Activated T-helper 1 cell treated with anti-CD3 and anti-CD28 coated beads, Interleukin-12 subunit alpha, Interleukin-12 subunit beta, Interleukin-2, Interleukin-4 antibody, amounts not matched to agents 30 ng/mL and 10 ng/mL and 1 ng/mL, durations not matched to agents 14 hours and 24 hours and 36 hours (primary cell): ENCODE measurements around the gene PHF24. TPM values are rescaled to one million over a fixed set of nuclear protein-coding genes. Genes with fewer than 3 reads are reported as not detected.

Source experiments
- DNase-seq: peaks from one replicate; pipeline ENCODE4 v3.0.0; 2021; ENCODE audit warnings: low spot score
- H3K27ac Mint-ChIP-seq: one replicate; pipeline ENCODE4 v1.8.0; 2021; ENCODE audit warnings: mild to moderate bottlenecking, mixed read lengths
- H3K27me3 Mint-ChIP-seq: one replicate; pipeline ENCODE4 v1.8.0; 2022; ENCODE audit warnings: mild to moderate bottlenecking, moderate library complexity, mixed read lengths; ENCODE audit not compliant: insufficient read depth
- H3K36me3 Mint-ChIP-seq: one replicate; pipeline ENCODE4 v1.8.0; 2021; ENCODE audit warnings: low read depth, mixed read lengths
- H3K4me1 Mint-ChIP-seq: one replicate; pipeline ENCODE4 v1.8.0; 2021; ENCODE audit warnings: low read depth, mixed read lengths
- H3K4me3 Mint-ChIP-seq: one replicate; pipeline ENCODE4 v1.8.0; 2021; ENCODE audit warnings: mild to moderate bottlenecking, moderate library complexity, mixed read lengths
- H3K9me3 Mint-ChIP-seq: one replicate; pipeline ENCODE4 v1.8.0; 2021; ENCODE audit warnings: mixed read lengths
- intact Hi-C: fragments of 100-400 bp; cut with micrococcal nuclease; formaldehyde crosslinking; loops from one replicate; pipeline ENCODE4 v1.15.1; 2024
- total RNA-seq: library from RNA; stranded (reverse); gene quantifications from 2 replicates; pipeline ENCODE4 v1.2.3, GENCODE V29; 2022

PHF24 gene
- total RNA-seq, 1 donor from 2014 or later: 0.08 TPM

GRCh38 chr9:34987160-34987901, 29.2 kb downstream of the PHF24 start:
- peak overlapping the region; percentile 90 for H3K27ac Mint-ChIP-seq
- no peaks in the 10 kb centered on the region for H3K27me3 Mint-ChIP-seq
- intact Hi-C loops: loop anchor here (2.0 to 10.0 kb wide), 4 partner anchors 65 to 863 kb away; partner anchors contain the start of gene DCAF12
- no peak for DNase-seq
- no peaks in the 10 kb centered on the region for H3K36me3 Mint-ChIP-seq
- peak overlapping the region; percentile 37 for H3K4me3 Mint-ChIP-seq
- no peaks in the 10 kb centered on the region for H3K9me3 Mint-ChIP-seq
- H3K4me1 Mint-ChIP-seq: peaks cover 89% of the 10 kb centered on the region

- peak overlapping the region; percentile 98 for H3K27ac Mint-ChIP-seq
These were observed 30.3 kb downstream of the PHF24 start for GRCh38 chr9:34988218-34989002.

DNA sequence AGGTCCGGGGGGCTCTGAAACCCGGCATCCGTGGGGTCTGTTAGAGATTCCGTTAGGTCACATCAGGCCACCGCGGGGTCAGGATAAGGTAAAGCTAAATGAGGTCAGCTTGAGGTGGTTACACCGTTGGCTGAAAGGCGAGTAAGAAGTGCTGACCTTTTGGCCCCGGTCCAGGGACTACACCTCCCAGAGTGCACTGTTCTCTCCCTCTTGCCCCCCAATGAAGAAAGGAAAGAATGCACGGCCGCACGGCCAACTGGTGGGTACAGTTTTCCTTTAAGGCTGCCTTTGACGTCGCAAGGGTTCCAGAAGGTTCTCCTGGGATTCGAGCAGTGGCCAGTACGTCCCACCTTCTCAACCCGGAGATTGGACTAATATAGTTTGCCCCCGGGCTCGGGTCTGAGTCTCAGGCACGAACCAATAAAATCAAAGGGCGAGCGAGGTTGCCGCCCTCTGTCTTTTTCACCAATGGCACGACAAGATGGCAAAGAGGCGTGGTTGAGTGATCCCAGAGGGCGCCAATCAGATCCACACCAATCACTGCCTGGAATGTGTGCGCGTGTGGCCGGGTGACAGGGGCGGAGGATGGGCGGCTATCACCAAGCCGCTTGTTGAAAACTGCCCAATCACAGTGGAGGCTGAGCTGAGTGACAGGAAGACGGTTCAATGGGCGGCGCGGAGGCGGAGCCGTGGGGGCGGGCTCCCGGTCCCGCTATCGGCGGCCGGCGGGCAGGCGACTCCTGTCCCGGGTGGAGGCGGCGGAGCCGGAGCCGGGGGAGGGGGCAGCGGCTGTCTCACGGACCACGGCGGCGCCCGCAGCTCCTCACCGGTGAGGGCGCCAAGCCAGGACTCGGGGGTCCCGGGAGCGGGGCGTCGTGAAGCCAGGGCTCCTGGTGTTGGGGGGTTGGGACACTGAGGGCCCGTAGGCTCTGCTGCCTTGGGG, 31.2 kb downstream of the PHF24 start, which contains the start of gene DNAJB5:
Gene DNAJB5 (plus strand): TSS at position 743 of the 943 bp plus-strand sequence. CDS start 886 bp downstream, outside the sequence.
- DNase-seq: peak; percentile 96
- H3K9me3 Mint-ChIP-seq: no peaks in the 10 kb centered on the region
- peak within 1 kb of the TSS; percentile 98 for H3K27ac Mint-ChIP-seq
- H3K4me1 Mint-ChIP-seq: peaks cover 87% of the 10 kb centered on the region
- H3K4me3 Mint-ChIP-seq: peak within 1 kb of the TSS; percentile 94
- H3K27me3 Mint-ChIP-seq: no peaks in the 10 kb centered on the region
- H3K36me3 Mint-ChIP-seq: peaks cover 3% of the 10 kb centered on the region
- intact Hi-C loops: loop anchor here (1.0 to 10.0 kb wide), 13 partner anchors 12 to 864 kb away; partner anchors contain the start of genes DCAF12, DCTN3, PIGO and VCP

More at GRCh38 chr9:34988218-34989002, 30.3 kb downstream of the PHF24 start:
- H3K4me3 Mint-ChIP-seq: peak overlapping the region; percentile 94
- H3K36me3 Mint-ChIP-seq: peaks cover 3% of the 10 kb centered on the region
- no peaks in the 10 kb centered on the region for H3K9me3 Mint-ChIP-seq
- no peaks in the 10 kb centered on the region for H3K27me3 Mint-ChIP-seq
- intact Hi-C loops: loop anchor here (1.0 to 10.0 kb wide), 13 partner anchors 13 to 864 kb away; partner anchors contain the start of genes DCAF12, DCTN3, PIGO and VCP
- peak; percentile 39 for DNase-seq
- H3K4me1 Mint-ChIP-seq: peaks cover 87% of the 10 kb centered on the region

DNA sequence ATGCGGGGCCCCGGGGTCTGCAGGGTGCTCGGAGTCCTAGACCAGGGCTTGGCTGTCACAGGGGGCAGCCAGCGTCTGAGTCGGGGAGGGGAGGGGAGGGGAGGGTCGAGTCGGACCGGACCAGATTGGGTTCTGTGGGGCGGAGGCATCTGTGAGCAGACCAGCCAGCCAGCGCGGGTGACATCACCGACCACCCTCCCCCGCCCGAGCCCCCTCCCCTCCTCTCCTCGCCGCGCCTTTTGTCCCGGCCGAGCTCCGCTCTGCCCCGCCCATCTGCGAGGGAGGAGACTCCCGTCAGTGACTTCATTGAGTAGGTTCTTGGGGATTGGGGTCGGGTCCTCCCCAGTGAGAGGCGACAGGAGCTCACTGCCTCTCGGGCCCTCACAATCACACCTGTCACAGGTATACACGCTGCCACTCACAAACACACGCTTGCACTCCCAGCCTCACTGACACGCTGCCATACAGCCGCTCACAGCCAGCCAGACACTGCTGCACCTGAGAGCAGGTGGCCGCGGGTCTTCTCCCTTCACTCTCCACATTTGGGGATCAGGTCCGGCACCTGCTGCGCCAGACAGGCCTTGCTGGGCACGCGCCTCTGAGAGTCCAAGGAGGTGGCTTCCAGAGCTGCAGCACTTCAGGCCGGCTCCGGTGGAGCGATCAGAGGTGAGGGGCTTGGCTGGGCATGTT, 32.0 kb downstream of the PHF24 start:
- H3K4me3 Mint-ChIP-seq: peak overlapping the region; percentile 83
- peaks cover 84% of the 10 kb centered on the region for H3K4me1 Mint-ChIP-seq
- H3K9me3 Mint-ChIP-seq: no peaks in the 10 kb centered on the region
- intact Hi-C loops: loop anchor here (1.0 to 10.0 kb wide), 13 partner anchors 11 to 865 kb away; partner anchors contain the start of genes DCAF12, DCTN3, PIGO and VCP
- peak overlapping the region; percentile 72 for H3K27ac Mint-ChIP-seq
- peak; percentile 34 for DNase-seq
- no peaks in the 10 kb centered on the region for H3K27me3 Mint-ChIP-seq
- H3K36me3 Mint-ChIP-seq: peaks cover 3% of the 10 kb centered on the region

- DNase-seq: no peak
- peaks cover 5% of the 10 kb centered on the region for H3K36me3 Mint-ChIP-seq
- H3K27me3 Mint-ChIP-seq: no peaks in the 10 kb centered on the region
- peak overlapping the region; percentile 83 for H3K4me3 Mint-ChIP-seq
- intact Hi-C loops: no loop called here
- H3K27ac Mint-ChIP-seq: peak overlapping the region; percentile 78
- H3K4me1 Mint-ChIP-seq: peaks cover 79% of the 10 kb centered on the region
- H3K9me3 Mint-ChIP-seq: no peaks in the 10 kb centered on the region
These were observed 33.0 kb downstream of the PHF24 start for GRCh38 chr9:34990908-34991606.

- Mint-ChIP-seq H3K4me3 (peak overlapping the region; percentile 48), H3K27me3 (no peaks in the 10 kb centered on the region), H3K9me3 (no peaks in the 10 kb centered on the region), H3K27ac (peak overlapping the region; percentile 88), H3K4me1 (peaks cover 72% of the 10 kb centered on the region), H3K36me3 (peaks cover 6% of the 10 kb centered on the region)
- intact Hi-C loops: no loop called here
- no peak for DNase-seq
These were observed 33.7 kb downstream of the PHF24 start for GRCh38 chr9:34991607-34992375.

GRCh38 chr9:34992376-34992951, 34.4 kb downstream of the PHF24 start:
- Mint-ChIP-seq H3K4me1 (peaks cover 71% of the 10 kb centered on the region), H3K9me3 (no peaks in the 10 kb centered on the region), H3K27ac (peak overlapping the region; percentile 88), H3K27me3 (no peaks in the 10 kb centered on the region), H3K4me3 (peak overlapping the region; percentile 48), H3K36me3 (peaks cover 11% of the 10 kb centered on the region)
- intact Hi-C loops: no loop called here
- DNase-seq: no peak

DNA sequence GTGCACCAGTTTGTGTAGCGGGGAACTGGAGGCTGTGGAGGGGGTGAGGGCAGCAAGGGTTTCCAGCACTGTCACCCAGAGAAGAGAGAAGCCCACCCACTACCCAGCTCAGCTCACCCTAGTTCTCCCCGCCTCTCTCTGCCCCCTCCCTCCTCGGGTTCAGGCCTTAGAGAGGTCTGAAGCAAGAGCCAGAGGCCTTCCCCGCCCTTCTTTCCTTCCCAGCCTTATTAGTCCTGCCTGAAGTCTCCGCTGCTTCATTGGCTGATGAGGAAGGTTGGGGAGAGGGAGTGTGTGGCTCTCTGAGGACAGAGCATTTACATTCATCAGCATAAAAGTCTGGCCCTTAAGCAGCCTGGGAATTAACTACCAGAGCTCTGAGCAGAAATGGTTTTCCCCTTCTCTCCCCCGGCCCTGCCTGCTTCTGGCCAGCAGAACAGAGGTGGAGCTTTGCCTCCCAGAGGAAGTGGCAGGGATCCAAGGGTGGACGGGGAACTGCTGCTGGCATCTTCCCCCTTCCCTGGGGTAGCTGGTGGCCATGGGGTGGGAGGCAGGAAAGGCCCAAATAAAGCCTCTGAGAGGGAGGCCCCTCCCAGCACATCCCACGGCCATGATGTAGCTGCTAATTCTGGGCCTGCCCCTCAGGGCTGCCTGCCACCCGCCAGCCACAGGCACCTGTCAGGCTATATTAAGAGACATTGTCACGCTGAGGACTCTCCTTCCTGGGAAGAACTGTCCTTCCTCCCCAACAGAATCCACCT, 35.6 kb downstream of the PHF24 start:
- H3K4me3 Mint-ChIP-seq: no peak overlapping the region

DNA sequence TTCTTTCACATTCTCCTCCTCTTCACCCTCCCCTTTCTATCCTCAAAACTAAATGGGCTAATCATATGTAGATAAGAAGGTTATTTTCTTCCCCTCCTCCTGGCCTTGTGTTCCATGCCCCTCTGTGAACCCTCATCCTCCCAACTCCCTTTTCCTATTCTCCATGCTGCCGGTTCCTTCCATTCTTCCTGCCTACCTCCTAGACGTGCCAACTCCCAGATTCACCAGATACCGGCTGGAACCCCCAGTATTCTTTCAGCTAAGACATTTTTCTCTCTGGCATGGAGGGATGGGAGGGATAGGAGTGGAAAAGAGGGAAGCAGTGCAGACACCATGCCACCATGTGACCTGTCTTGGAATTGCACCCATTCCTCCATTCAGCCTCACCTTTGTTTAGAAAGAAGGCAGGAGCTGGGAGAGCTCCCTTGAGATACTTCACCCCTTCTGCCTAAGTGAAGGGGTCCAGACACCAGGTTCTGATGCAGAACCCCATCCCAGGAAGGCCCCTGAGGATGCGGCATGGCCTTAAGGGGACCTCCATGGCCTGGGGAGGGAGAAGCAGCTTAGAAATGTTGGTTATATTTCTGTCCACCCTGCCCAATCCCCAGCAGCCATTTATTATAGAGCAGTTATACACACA, 36.3 kb downstream of the PHF24 start:
- H3K4me3 Mint-ChIP-seq: no peak overlapping the region
- H3K4me1 Mint-ChIP-seq: peaks cover 63% of the 10 kb centered on the region
- DNase-seq: no peak
- no peaks in the 10 kb centered on the region for H3K9me3 Mint-ChIP-seq
- intact Hi-C loops: no loop called here
- H3K27me3 Mint-ChIP-seq: no peaks in the 10 kb centered on the region
- peak overlapping the region; percentile 40 for H3K27ac Mint-ChIP-seq
- peaks cover 13% of the 10 kb centered on the region for H3K36me3 Mint-ChIP-seq

More for the DNA sequence above, 35.6 kb downstream of the PHF24 start:
- Mint-ChIP-seq H3K9me3 (no peaks in the 10 kb centered on the region), H3K4me1 (peaks cover 70% of the 10 kb centered on the region), H3K36me3 (peaks cover 13% of the 10 kb centered on the region), H3K27ac (peak overlapping the region; percentile 64), H3K27me3 (no peaks in the 10 kb centered on the region)
- intact Hi-C loops: no loop called here
- DNase-seq: no peak
